A549 (cell line): ENCODE data around the gene COG7. TPM values are rescaled to one million over a fixed set of nuclear protein-coding genes. Genes with fewer than 3 reads are reported as not detected.

ENCODE experiments used
- ATAC-seq, 2 experiments: fragments of 200-7000 bp in 1 of 2; fragments of >200 bp in 1 of 2; cut with Nextera tagmentation in 1 of 2; cut with Tn5 transposase in 1 of 2; 3 replicates each; pipeline versions ENCODE4 v1.8.0 to v1.9.1; 2018 to 2020; ENCODE audit warnings: mild to moderate bottlenecking in 1 of 2, moderate library complexity in 1 of 2
- CTCF ChIA-PET: fragments of 300-600 bp; sonication (Branson Sonifier 250); formaldehyde crosslinking; extraction: SDS; loops from one replicate; lab custom pipeline; 2021; ENCODE audit warnings: antibody characterized with exemption, inconsistent platforms; lab: Yijun Ruan, JAX
- POLR2A ChIA-PET: fragments of 350-600 bp; formaldehyde crosslinking; extraction: SDS; loops from one replicate; lab custom pipeline; 2021; ENCODE audit warnings: antibody characterized with exemption, inconsistent platforms; lab: Yijun Ruan, JAX
- DNase-seq, 2 experiments: peaks; one replicate each; pipeline versions ENCODE4 v3.0.0 to v3.0.0-alpha.2; 2011 to 2016; ENCODE audit warnings: low read depth in 1 of 2, low spot score in 1 of 2
- FAIRE-seq: peaks from 2 replicates; lab custom pipeline; 2011; peaks lifted over from hg19 to GRCh38; lab: Jason Lieb, UNC
- H3K27ac ChIP-seq, 2 experiments: fragments of >200 bp; sonication (Bioruptor Twin); formaldehyde crosslinking; 3 replicates each; pipeline ENCODE4 v1.5.1; 2016 to 2017
- H3K4me1 ChIP-seq: fragments of >200 bp; sonication (Bioruptor Twin); formaldehyde crosslinking; 3 replicates; pipeline ENCODE4 v1.6.1; 2016
- H3K4me2 ChIP-seq: fragments of >200 bp; sonication (Bioruptor Twin); formaldehyde crosslinking; 3 replicates; pipeline ENCODE4 v1.6.1; 2016
- H3K4me3 ChIP-seq: fragments of >200 bp; sonication (Bioruptor Twin); formaldehyde crosslinking; 3 replicates; pipeline ENCODE4 v1.5.1; 2016
- H3K9me3 ChIP-seq: fragments of >200 bp; sonication (Bioruptor Twin); formaldehyde crosslinking; 3 replicates; pipeline ENCODE4 v1.6.1; 2016
- BHLHE40 ChIP-seq: IDR thresholded peaks from 2 replicates; pipeline ENCODE4 v1.6.1; 2012; ENCODE audit warnings: low read depth, low read length, inconsistent platforms
- CBX2 ChIP-seq: fragments of 200-600 bp; sonication (generic); IDR thresholded peaks from 2 replicates; pipeline ENCODE4 v1.6.1; 2016; ENCODE audit warnings: low read depth, mild to moderate bottlenecking, borderline replicate concordance
- CBX8 ChIP-seq: fragments of 200-600 bp; sonication (generic); IDR thresholded peaks from 2 replicates; pipeline ENCODE4 v1.6.1; 2016
- EHF ChIP-seq: fragments of 250-450 bp; sonication (Bioruptor Pico); IDR thresholded peaks from 2 replicates; pipeline ENCODE4 v1.5.0; 2020; ENCODE audit warnings: mild to moderate bottlenecking
- ESRRA ChIP-seq: fragments of 150-350 bp; IDR thresholded peaks from 2 replicates; pipeline ENCODE4 v1.6.1; 2014; ENCODE audit warnings: mild to moderate bottlenecking, low read length, borderline replicate concordance
- FOSB ChIP-seq: fragments of 250-450 bp; sonication (Bioruptor Pico); IDR thresholded peaks from 2 replicates; pipeline ENCODE4 v1.5.0; 2020; ENCODE audit warnings: mild to moderate bottlenecking, moderate library complexity
- FOXS1 ChIP-seq: fragments of 250-450 bp; sonication (Bioruptor Pico); IDR thresholded peaks from 2 replicates; pipeline ENCODE4 v1.5.0; 2020; ENCODE audit warnings: mild to moderate bottlenecking, moderate library complexity
- GATA3 ChIP-seq: IDR thresholded peaks from 2 replicates; pipeline ENCODE4 v1.6.1; 2012; ENCODE audit warnings: borderline replicate concordance
- HDAC2 ChIP-seq: fragments of 200-600 bp; sonication (generic); IDR thresholded peaks from 2 replicates; pipeline ENCODE4 v1.6.1; 2016
- HEYL ChIP-seq: fragments of 250-450 bp; sonication (Bioruptor Pico); IDR thresholded peaks from 2 replicates; pipeline ENCODE4 v1.8.0; 2021; ENCODE audit warnings: mild to moderate bottlenecking, moderate library complexity
- HOXB13 ChIP-seq: fragments of 250-450 bp; sonication (Bioruptor Pico); IDR thresholded peaks from 2 replicates; pipeline ENCODE4 v1.5.0; 2020; ENCODE audit warnings: low read depth, mild to moderate bottlenecking, moderate library complexity
- JUN ChIP-seq, 2 experiments: fragments of >200 bp; sonication (Bioruptor Twin); formaldehyde crosslinking; IDR thresholded peaks; 2 replicates in 1 of 2; 3 replicates in 1 of 2; pipeline ENCODE4 v1.6.1; 2016 to 2017
- KDM1A ChIP-seq: fragments of 200-600 bp; sonication (generic); IDR thresholded peaks from 2 replicates; pipeline ENCODE4 v1.6.1; 2016; ENCODE audit warnings: low read depth, mild to moderate bottlenecking
- KDM5A ChIP-seq: fragments of 200-600 bp; sonication (generic); IDR thresholded peaks from 2 replicates; pipeline ENCODE4 v1.6.1; 2016; ENCODE audit warnings: antibody characterized with exemption, mild to moderate bottlenecking
- MAFK ChIP-seq: fragments of 450-650 bp; IDR thresholded peaks from 2 replicates; pipeline ENCODE4 v1.6.1; 2014; ENCODE audit not compliant: partially characterized antibody
- PBX3 ChIP-seq: IDR thresholded peaks from 2 replicates; pipeline ENCODE4 v1.6.1; 2012
- POLR2AphosphoS2 ChIP-seq: conservative IDR thresholded peaks from 2 replicates; pipeline ENCODE4 v1.6.1; 2012; ENCODE audit warnings: low read length, improper control_type of control experiment, inconsistent platforms
- RAD21 ChIP-seq, 2 experiments: fragments of >200 bp in 1 of 2; sonication (Bioruptor Twin) in 1 of 2; formaldehyde crosslinking in 1 of 2; IDR thresholded peaks in 1 of 2; conservative IDR thresholded peaks in 1 of 2; 2 replicates in 1 of 2; 3 replicates in 1 of 2; pipeline ENCODE4 v1.6.1; 2012 to 2018; ENCODE audit warnings: inconsistent platforms in 1 of 2
- RARB ChIP-seq: fragments of 250-450 bp; sonication (Bioruptor Pico); IDR thresholded peaks from 2 replicates; pipeline ENCODE4 v1.8.0; 2021; ENCODE audit warnings: mild to moderate bottlenecking, moderate library complexity
- RCOR1 ChIP-seq: fragments of 150-350 bp; IDR thresholded peaks from 2 replicates; pipeline ENCODE4 v1.6.1; 2014; ENCODE audit warnings: antibody characterized with exemption, low read length, low read depth
- REST ChIP-seq: fragments of 200-600 bp; sonication (generic); IDR thresholded peaks from 2 replicates; pipeline ENCODE4 v1.6.1; 2016; ENCODE audit warnings: antibody characterized with exemption, mild to moderate bottlenecking, moderate library complexity
- RFX5 ChIP-seq: fragments of 450-650 bp; IDR thresholded peaks from 2 replicates; pipeline ENCODE4 v1.7.1; 2014; ENCODE audit warnings: antibody characterized with exemption, mild to moderate bottlenecking, moderate library complexity
- RNF2 ChIP-seq: fragments of 200-600 bp; sonication (generic); IDR thresholded peaks from 2 replicates; pipeline ENCODE4 v1.6.1; 2016; ENCODE audit warnings: low read depth, mild to moderate bottlenecking, antibody characterized with exemption, moderate library complexity, borderline replicate concordance
- SMC3 ChIP-seq: fragments of >200 bp; sonication (Bioruptor Twin); formaldehyde crosslinking; IDR thresholded peaks from 3 replicates; pipeline ENCODE4 v1.6.1; 2018; ENCODE audit warnings: inconsistent platforms
- TFCP2L1 ChIP-seq: fragments of 250-450 bp; sonication (Bioruptor Pico); IDR thresholded peaks from 2 replicates; pipeline ENCODE4 v1.5.0; 2021; ENCODE audit warnings: mild to moderate bottlenecking
- TP53 ChIP-seq: fragments of 250-450 bp; sonication (Bioruptor Pico); IDR thresholded peaks from 2 replicates; pipeline ENCODE4 v1.5.0; 2021; ENCODE audit warnings: mild to moderate bottlenecking, moderate library complexity
- ZNF302 ChIP-seq: fragments of 250-450 bp; sonication (Bioruptor Pico); IDR thresholded peaks from 2 replicates; pipeline ENCODE4 v1.9.0; 2021; ENCODE audit warnings: inconsistent platforms, mild to moderate bottlenecking, moderate library complexity
- WGBS: methylation state at CpG from one replicate; pipeline ENCODE4 v1.1.6; 2017; ENCODE audit errors: missing lambda C conversion rate; 5-methylcytosine and 5-hydroxymethylcytosine counted together
- polyA plus RNA-seq, 4 experiments: library from polyadenylated mRNA; depleted of rRNA in 3 of 4; stranded (reverse); fragments of >200 nt; fragmentation: RNase III in 1 of 4; extraction: RNeasy Plus Mini Kit Qiagen cat#74134 plus additional on column Dnase treatment in 1 of 4; gene quantifications; 2 replicates in 3 of 4; 3 replicates in 1 of 4; pipeline ENCODE4 v1.2.3, GENCODE V29; 2011 to 2017
- TF ChIP-seq, protein P1 (sequence below): IDR thresholded peaks from 2 replicates; pipeline ENCODE4 v1.6.1; 2012
- TF ChIP-seq, protein P2 (sequence below): fragments of >200 bp; sonication (Bioruptor Twin); formaldehyde crosslinking; IDR thresholded peaks from 2 replicates; pipeline ENCODE4 v1.6.1; 2016

The COG7 gene
- polyA plus RNA-seq, 2 of the 4 experiments (the other 2 are of a cell fraction) = 11.3 to 18.5 TPM

GRCh38 chr16:23389201-23389600 lies 63.8 kb downstream of the COG7 start:
- TF ChIP-seq SMC3 (no peak), CBX8 (no peak), JUN (IDR thresholded peaks at IDR 0.05) (no peak), HEYL (CRISPR knock-in tag) (no peak), RAD21 (conservative IDR thresholded peaks at IDR 0.05 in 1 of 2, IDR thresholded peaks at IDR 0.05 in 1 of 2) (no peak), POLR2AphosphoS2 (no peak), KDM1A (no peak), FOSB (CRISPR knock-in tag) (no peak), RARB (no peak), ESRRA (no peak), BHLHE40 (no peak), HDAC2 (no peak), TFCP2L1 (CRISPR knock-in tag) (no peak), RFX5 (no peak), TP53 (CRISPR knock-in tag) (no peak), ZNF302 (CRISPR knock-in tag) (no peak)
- TF ChIP-seq, protein P1, sequence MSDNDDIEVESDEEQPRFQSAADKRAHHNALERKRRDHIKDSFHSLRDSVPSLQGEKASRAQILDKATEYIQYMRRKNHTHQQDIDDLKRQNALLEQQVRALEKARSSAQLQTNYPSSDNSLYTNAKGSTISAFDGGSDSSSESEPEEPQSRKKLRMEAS = no peak
- TF ChIP-seq, all 56 proteins: peak for 0
- no peak for FAIRE-seq
- ChIA-PET POLR2A (no interaction called here), CTCF (no interaction called here)
- ATAC-seq = no peak; a peak in 1 of 6 replicates
- Histone ChIP-seq H3K9me3 (no peaks in the 10 kb centered on the region), H3K4me1 (no peaks in the 10 kb centered on the region), H3K4me3 (no peak overlapping the region), H3K4me2 (no peak overlapping the region), H3K27ac (no peak overlapping the region)
- no peak for DNase-seq
- WGBS = 85% methylated on average over 5 of the region's 5 CpGs

DNA sequence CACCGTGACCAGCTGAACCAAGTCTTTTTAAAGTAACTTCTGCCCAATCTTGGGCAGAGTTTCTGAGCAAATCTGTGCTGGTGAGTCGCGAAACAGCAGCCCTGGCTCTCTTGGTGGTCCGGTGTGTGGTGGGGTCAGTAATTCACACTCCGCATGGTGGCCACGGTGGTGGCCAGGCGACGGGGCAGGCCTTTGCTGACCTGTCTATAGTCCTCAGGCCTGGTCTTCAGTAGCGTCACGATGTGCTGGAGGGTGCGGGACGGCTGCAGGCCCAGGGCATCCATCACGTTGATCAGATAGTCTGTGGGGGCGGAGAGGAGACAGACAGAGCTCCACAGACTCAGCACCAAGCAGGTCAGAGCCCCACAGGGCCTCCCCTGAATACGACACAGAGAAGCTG lies 64.2 kb downstream of the COG7 start:
- ATAC-seq = no peak
- H3K4me1 ChIP-seq = no peaks in the 10 kb centered on the region
- ChIA-PET POLR2A (no interaction called here), CTCF (no interaction called here)
- no peak overlapping the region for H3K4me2 ChIP-seq
- no peak overlapping the region for H3K4me3 ChIP-seq
- H3K9me3 ChIP-seq = no peaks in the 10 kb centered on the region
- H3K27ac ChIP-seq = no peak overlapping the region
- no peak for FAIRE-seq
- DNase-seq = no peak
- 92% methylated on average over 15 of the region's 15 CpGs for WGBS
- TF ChIP-seq, protein P2, sequence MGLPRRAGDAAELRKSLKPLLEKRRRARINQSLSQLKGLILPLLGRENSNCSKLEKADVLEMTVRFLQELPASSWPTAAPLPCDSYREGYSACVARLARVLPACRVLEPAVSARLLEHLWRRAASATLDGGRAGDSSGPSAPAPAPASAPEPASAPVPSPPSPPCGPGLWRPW = no peak
- TF ChIP-seq KDM5A (no peak), GATA3 (no peak), SMC3 (no peak), HOXB13 (no peak), MAFK (no peak), CBX2 (no peak), EHF (no peak), RNF2 (no peak), ESRRA (no peak), CBX8 (no peak), REST (no peak), HEYL (CRISPR knock-in tag) (no peak), PBX3 (no peak), POLR2AphosphoS2 (no peak), FOXS1 (CRISPR knock-in tag) (no peak), RCOR1 (no peak), RAD21 (conservative IDR thresholded peaks at IDR 0.05 in 1 of 2, IDR thresholded peaks at IDR 0.05 in 1 of 2) (no peak)
